Smooth muscle cell (in vitro differentiated cells): Measurements from ENCODE around the gene PRR18. TPM values are rescaled to one million over a fixed set of nuclear protein-coding genes. Genes with fewer than 3 reads are reported as not detected.
A peak's percentile ranks its signal among the peaks of the same experiment; 100 is the strongest.

Experiments used
- DNase-seq: peaks from one replicate; lab custom pipeline; 2025; ENCODE audit not compliant: unreplicated experiment; lab: John Stamatoyannopoulos, UW
- H2AFZ ChIP-seq: fragments of 200-600 bp; sonication (generic); 2 replicates; pipeline ENCODE4 v1.6.0; 2016; ENCODE audit warnings: antibody characterized with exemption, low read depth, mild to moderate bottlenecking
- H3F3A ChIP-seq: fragments of 200-600 bp; sonication (generic); 2 replicates; pipeline ENCODE4 v1.6.0; 2017; ENCODE audit warnings: antibody characterized with exemption, low read depth
- H3K27ac ChIP-seq: fragments of 200-600 bp; sonication (generic); 2 replicates; pipeline ENCODE4 v1.5.1; 2016; ENCODE audit warnings: low read depth, mild to moderate bottlenecking
- H3K27me3 ChIP-seq: fragments of 200-600 bp; sonication (generic); 2 replicates; pipeline ENCODE4 v1.6.1; 2016; ENCODE audit warnings: low read depth, mild to moderate bottlenecking
- H3K36me3 ChIP-seq: fragments of 200-600 bp; sonication (generic); 2 replicates; pipeline ENCODE4 v1.5.1; 2016; ENCODE audit warnings: low read depth
- H3K4me1 ChIP-seq: fragments of 200-600 bp; sonication (generic); 2 replicates; pipeline ENCODE4 v1.5.1; 2016; ENCODE audit warnings: low read depth
- H3K4me2 ChIP-seq: fragments of 200-600 bp; sonication (generic); 2 replicates; pipeline ENCODE4 v1.6.0; 2016; ENCODE audit warnings: mild to moderate bottlenecking
- H3K4me3 ChIP-seq: fragments of 200-600 bp; sonication (generic); 2 replicates; pipeline ENCODE4 v1.5.1; 2016; ENCODE audit warnings: mild to moderate bottlenecking
- H3K79me2 ChIP-seq: fragments of 200-600 bp; sonication (generic); 2 replicates; pipeline ENCODE4 v1.6.0; 2016; ENCODE audit warnings: low read depth, mild to moderate bottlenecking
- H3K9ac ChIP-seq: fragments of 200-600 bp; sonication (generic); 2 replicates; pipeline ENCODE4 v1.6.0; 2016; ENCODE audit warnings: low read depth
- H3K9me3 ChIP-seq: fragments of 200-600 bp; sonication (generic); replicated peaks from 2 replicates; pipeline ENCODE4 v1.5.1; 2016; ENCODE audit warnings: low read depth
- H4K20me1 ChIP-seq: fragments of 200-600 bp; sonication (generic); 2 replicates; pipeline ENCODE4 v1.6.0; 2016; ENCODE audit warnings: low read depth
- CTCF ChIP-seq: fragments of 200-600 bp; sonication (generic); IDR thresholded peaks from 2 replicates; pipeline ENCODE4 v1.5.1; 2017; ENCODE audit warnings: borderline replicate concordance, mild to moderate bottlenecking, antibody characterized with exemption; ENCODE audit not compliant: insufficient read depth, poor library complexity, severe bottlenecking
- WGBS: methylation state at CpG from one replicate; pipeline ENCODE4 v1.1.7; 2016; ENCODE audit warnings: low lambda C conversion rate; 5-methylcytosine and 5-hydroxymethylcytosine counted together
- polyA plus RNA-seq: library from polyadenylated mRNA; unstranded; fragments of >200 nt; fragmentation: Nextera tagmentation; extraction: Ambion mirVana; gene quantifications from 2 replicates; pipeline ENCODE4 v1.2.1, GENCODE V29; 2016
- total RNA-seq: library from RNA; depleted of rRNA; stranded (reverse); fragments of >200 nt; gene quantifications from 2 replicates; pipeline ENCODE4 v1.2.3, GENCODE V29; 2014

PRR18 gene
- total and polyA plus RNA-seq, 2 experiments from 2014 or later, result not detected

- Histone ChIP-seq H3K4me1 (peaks cover 20% of the 10 kb centered on the region), H3K79me2 (peaks cover 41% of the 10 kb centered on the region), H2AFZ (peak overlapping the region; percentile 85), H3K27ac (peak overlapping the region; percentile 90), H3K4me3 (peak overlapping the region; percentile 99), H3K9ac (peak overlapping the region; percentile 97), H3K9me3 (no peaks in the 10 kb centered on the region), H3F3A (no peaks in the 10 kb centered on the region), H4K20me1 (peaks cover 28% of the 10 kb centered on the region), H3K36me3 (no peaks in the 10 kb centered on the region), H3K4me2 (peak overlapping the region; percentile 99), H3K27me3 (no peaks in the 10 kb centered on the region)
- WGBS, result 60% methylated on average over 3 of the region's 3 CpGs
- TF ChIP-seq CTCF, result no peak
- no peak for DNase-seq
Measured at GRCh38 chr6:166343150-166343487, 34.9 kb upstream of the PRR18 start.

GRCh38 chr6:166342349-166343149 lies 34.4 kb upstream of the PRR18 start, which contains the start of gene SFT2D1:
TSS of gene SFT2D1 (minus strand) at chr6:166342545. CDS start at chr6:166342481, 64 bp downstream.
- peak; percentile 39 for DNase-seq
- WGBS, result 2% methylated on average over 73 of the region's 73 CpGs
- peak within 1 kb of the TSS; percentile 99 for H3K4me3 ChIP-seq
- H3F3A ChIP-seq, result no peaks in the 10 kb centered on the region
- H3K27ac ChIP-seq, result peak within 1 kb of the TSS; percentile 90
- peaks cover 20% of the 10 kb centered on the region for H3K4me1 ChIP-seq
- H3K9me3 ChIP-seq, result no peaks in the 10 kb centered on the region
- no peak for TF ChIP-seq CTCF
- peak within 1 kb of the TSS; percentile 97 for H3K9ac ChIP-seq
- H2AFZ ChIP-seq, result peak within 1 kb of the TSS; percentile 85
- H3K79me2 ChIP-seq, result peaks cover 47% of the 10 kb centered on the region
- peaks cover 34% of the 10 kb centered on the region for H4K20me1 ChIP-seq
- H3K27me3 ChIP-seq, result no peaks in the 10 kb centered on the region
- peak within 1 kb of the TSS; percentile 99 for H3K4me2 ChIP-seq
- no peaks in the 10 kb centered on the region for H3K36me3 ChIP-seq

GRCh38 chr6:166341977-166342348 lies 33.8 kb upstream of the PRR18 start:
- 2% methylated on average over 14 of the region's 16 CpGs for WGBS
- Histone ChIP-seq H3K4me2 (peak overlapping the region; percentile 99), H3K36me3 (no peaks in the 10 kb centered on the region), H3K27ac (peak overlapping the region; percentile 90), H2AFZ (no peak overlapping the region), H3K9me3 (no peaks in the 10 kb centered on the region), H3K79me2 (peaks cover 51% of the 10 kb centered on the region), H3K9ac (peak overlapping the region; percentile 97), H3K27me3 (no peaks in the 10 kb centered on the region), H4K20me1 (peaks cover 40% of the 10 kb centered on the region), H3K4me3 (peak overlapping the region; percentile 99), H3F3A (no peaks in the 10 kb centered on the region), H3K4me1 (peaks cover 20% of the 10 kb centered on the region)
- no peak for DNase-seq
- TF ChIP-seq CTCF, result no peak

- peak overlapping the region; percentile 90 for H3K27ac ChIP-seq
- H3F3A ChIP-seq, result no peaks in the 10 kb centered on the region
- H3K36me3 ChIP-seq, result no peaks in the 10 kb centered on the region
- DNase-seq, result no peak
- peaks cover 55% of the 10 kb centered on the region for H3K79me2 ChIP-seq
- H2AFZ ChIP-seq, result no peak overlapping the region
- TF ChIP-seq CTCF, result no peak
- H3K4me3 ChIP-seq, result peak overlapping the region; percentile 99
- peak overlapping the region; percentile 99 for H3K4me2 ChIP-seq
- peaks cover 45% of the 10 kb centered on the region for H4K20me1 ChIP-seq
- H3K27me3 ChIP-seq, result no peaks in the 10 kb centered on the region
- peak overlapping the region; percentile 97 for H3K9ac ChIP-seq
- 65% methylated on average over 7 of the region's 7 CpGs for WGBS
- peaks cover 20% of the 10 kb centered on the region for H3K4me1 ChIP-seq
- H3K9me3 ChIP-seq, result no peaks in the 10 kb centered on the region
Measured at GRCh38 chr6:166341464-166341863, 33.3 kb upstream of the PRR18 start.
